NCI-H128 (cell line): Measurements from ENCODE around the gene CORO7.
"Not testable (repeated sequence)": the region's sequence is repeated elsewhere in the genome, so short reads cannot be mapped to it uniquely, and the experiment has no call there.

Experiments used
- DNase-seq: peaks from one replicate; lab custom pipeline; 2025; ENCODE audit not compliant: unreplicated experiment; lab: John Stamatoyannopoulos, UW

Gene CORO7

DNA sequence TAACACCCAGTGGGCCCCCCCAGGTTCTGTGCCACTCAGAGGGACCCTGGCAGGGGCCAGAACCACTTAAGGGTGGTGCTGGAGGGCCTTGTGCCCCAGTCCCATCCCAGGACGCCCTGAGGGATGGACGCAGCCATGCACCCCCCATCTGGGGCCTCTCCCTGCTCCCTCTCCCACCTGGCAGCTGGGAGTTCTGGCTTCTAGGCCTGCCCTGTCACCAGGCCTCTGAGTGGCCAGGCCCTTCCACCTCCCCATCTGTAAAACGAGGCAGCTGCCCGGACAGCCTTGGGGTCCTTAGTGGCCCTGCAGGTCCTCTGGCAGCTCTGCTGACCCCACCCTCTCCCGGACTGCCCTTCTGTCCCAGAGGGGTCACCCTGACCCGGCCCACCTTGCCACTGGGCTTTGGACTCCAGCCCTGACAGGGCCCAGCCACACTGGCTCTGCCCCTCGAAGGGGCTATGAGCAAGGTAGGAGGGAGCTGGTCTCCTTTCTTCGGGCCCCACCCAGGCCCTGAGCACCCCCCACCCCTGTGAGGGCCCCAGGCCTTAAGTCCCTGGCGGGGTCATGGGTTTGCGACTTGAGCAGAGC is 77.6 kb downstream of the CORO7 start:
- DNase-seq, result no peak

GRCh38 chr16:4338125-4338582 is 78.2 kb downstream of the CORO7 start:
- DNase-seq, result no peak

DNA sequence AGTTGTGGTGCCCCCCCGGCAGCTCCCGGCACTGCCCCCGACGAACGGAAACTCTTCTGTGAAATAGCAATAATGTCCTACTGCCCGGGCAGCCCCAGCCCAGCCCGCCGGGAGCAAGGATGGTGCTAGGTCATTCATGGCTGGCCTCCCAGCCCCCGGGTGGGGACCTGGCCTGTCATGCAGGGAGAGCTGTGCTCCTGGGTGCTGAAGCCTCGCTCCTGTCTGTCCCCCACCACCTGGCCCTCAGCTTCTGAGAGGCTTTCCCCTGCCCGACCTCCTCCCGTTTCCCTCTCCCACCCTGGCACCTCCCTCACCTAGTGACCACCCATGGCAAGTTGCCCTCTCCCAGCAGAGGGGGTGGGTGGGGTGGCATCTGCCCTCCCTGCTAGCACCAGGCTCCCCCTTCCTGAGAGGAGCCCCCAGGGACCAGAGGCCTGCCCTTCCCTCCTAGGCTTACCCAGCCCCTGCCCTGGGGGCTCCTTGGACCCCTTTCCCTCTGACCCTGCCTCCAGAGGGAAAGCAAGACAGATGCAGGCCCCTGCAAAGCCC is 78.8 kb downstream of the CORO7 start:
- DNase-seq, result no peak

GRCh38 chr16:4336701-4337539 is 79.5 kb downstream of the CORO7 start:
- DNase-seq, result no peak

DNA sequence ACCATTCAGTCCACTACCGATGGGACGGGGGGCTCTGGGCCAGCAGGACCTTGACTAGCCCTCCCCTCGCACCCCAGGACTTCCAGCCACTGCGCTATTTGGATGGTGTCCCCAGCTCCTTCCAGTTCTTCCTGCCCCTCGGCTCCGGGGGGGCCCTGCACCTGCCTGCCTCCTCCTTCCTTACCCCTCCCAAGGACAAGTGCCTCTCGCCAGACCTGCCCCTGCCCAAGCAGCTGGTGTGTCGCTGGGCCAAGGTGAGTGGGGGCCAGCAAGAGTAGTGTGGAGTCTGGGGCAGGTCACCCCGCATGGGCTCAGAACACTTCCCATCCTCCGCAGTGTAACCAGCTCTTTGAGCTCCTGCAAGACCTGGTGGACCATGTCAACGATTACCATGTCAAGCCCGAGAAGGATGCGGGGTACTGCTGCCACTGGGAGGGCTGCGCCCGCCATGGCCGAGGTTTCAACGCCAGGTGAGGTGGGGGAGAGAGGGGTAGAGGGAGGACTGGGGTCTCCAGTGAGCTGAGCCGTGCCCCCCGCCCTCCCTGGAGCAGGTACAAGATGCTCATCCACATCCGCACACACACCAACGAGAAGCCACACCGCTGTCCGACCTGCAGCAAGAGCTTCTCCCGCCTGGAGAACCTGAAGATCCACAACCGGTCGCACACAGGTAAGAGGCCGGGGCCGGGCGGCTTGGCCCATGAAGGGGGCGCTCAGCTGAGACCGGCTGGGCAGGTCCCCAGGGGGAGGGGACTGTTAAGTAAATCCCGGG is 81.5 kb downstream of the CORO7 start:
- DNase-seq, result no peak

GRCh38 chr16:4333714-4334113 is 82.7 kb downstream of the CORO7 start:
- DNase-seq, result not testable (repeated sequence)

DNA sequence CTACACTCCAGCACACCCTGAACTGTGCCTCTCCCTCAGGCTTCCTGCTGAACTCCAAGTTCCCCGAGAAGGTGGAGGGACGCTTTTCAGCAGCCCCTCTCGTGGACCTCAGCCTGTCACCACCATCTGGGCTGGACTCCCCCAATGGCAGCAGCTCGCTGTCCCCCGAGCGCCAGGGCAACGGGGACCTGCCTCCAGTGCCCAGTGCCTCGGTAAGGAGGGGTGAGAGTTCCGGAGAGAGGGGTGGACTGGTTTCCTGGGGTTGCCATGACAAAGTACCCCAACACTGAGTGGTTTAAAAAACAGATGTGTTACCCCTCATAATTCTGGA is 83.1 kb downstream of the CORO7 start:
- DNase-seq, result no peak

- no peak for DNase-seq
These were observed 83.6 kb downstream of the CORO7 start for GRCh38 chr16:4332623-4333307.

DNA sequence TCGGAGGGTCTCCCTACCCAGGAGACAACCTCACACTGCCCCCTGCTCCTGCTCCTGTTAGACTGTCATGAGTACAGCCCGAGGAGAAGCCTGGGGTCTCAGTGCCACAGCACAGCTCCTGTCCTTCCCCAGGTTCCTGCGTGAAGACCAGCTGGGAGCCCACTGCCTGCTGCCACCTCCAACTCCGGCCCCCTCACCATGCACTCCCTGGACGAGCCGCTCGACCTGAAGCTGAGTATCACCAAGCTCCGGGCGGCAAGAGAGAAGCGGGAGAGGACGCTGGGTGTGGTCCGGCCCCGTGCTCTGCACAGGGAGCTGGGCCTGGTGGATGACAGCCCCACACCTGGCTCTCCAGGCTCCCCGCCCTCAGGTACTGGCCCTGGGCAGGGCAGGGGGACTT is 84.3 kb downstream of the CORO7 start:
- no peak for DNase-seq

DNA sequence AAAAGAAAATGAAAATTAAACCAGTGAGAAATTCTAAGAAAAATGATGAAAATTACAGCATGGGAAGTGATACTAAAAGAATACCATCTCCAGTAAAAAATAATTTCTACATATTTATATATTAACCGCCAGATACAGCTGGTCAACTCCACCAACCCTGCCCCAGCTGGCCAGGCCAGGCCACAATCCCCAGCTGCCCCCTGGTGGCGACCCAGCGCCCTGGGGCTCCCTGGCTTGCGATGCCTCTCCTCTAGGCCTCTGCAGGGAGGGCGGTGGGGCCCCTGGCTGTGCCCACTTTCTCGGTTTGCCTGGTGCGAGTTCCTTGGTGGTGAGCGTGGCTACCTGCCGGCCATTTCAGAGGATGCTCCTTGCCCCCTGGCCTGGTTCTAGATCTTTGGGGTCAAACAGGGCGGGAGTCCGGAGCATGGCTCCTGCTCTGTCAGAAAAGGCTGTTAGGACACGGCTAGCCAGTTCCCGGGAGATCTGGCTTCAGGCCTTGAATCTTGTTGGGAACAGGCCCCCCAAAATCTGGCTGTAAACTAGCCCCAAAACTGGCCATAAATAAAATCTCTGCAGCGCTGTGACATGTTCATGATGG is 86.0 kb downstream of the CORO7 start:
- DNase-seq, result no peak

- no peak for DNase-seq
These were observed 87.3 kb downstream of the CORO7 start for GRCh38 chr16:4328782-4329775.

DNA sequence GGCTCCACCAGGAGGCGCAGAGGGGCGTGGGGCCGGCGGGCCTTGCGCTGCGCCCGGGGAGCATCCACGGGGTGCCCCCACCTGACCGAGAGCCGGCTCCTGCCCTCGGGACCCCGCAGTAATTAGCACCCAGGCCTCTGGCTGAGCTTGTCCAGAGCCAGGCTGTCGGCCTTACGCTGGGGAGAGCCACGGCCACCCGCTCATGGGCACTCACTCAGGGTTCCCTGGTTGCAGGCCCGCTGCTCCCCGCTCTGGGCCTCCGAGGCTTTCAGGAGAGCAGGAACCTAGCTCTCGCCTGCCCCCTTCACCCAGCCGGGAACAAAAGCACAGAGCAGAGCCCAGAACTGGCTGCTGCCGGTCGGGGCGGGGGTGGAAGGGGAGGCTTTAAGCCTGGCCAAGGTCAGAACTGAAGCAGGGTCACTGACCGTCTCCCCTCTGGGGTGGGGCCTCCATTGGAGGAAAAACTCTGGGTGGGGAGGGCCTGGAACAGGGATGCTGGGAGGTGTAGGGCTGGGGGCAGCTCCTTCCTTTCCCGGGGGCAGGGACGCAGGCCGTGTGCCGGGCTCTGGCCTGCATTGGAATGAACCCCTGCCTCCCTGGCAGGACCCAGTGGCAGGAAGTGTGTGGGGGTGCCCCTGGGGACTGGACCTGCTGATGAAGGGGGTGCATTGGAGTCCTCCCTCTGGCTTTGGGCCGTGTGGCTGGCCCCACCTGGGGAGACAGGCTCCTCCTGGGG is 88.2 kb downstream of the CORO7 start:
- no peak for DNase-seq

DNA sequence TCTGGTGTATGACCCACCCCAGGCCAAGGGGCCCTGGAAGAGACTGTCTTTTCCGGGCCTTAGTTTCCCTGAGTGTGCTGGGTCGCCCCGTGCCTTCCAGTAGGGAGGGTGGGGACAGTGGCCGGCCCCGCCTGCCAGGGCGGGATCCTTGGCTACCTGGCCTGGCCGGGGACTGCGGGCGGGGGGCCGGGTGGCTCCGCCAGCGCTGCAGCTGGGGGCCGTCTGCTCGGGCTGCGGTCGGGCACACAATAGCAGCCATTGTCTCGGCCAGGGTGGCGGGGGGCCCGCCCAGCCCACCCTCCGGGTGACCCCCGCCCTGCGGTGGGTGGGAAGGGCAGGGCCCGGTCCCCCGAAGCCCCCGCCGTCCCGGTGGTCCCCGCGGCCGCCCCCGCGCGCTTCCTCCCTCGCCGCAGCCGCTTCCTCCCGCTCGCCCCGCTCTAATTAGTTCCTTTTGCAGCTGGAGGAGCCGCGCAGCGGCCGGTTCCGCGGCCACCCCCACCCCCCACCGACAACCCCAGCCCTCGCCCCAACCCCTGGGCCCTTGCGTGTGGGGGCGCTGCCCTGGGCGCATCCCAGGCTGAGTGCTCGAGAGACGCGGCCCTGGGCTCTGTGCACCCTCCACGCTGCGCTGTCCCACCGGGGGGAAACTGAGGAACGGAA is 88.9 kb downstream of the CORO7 start:
- no peak for DNase-seq

DNA sequence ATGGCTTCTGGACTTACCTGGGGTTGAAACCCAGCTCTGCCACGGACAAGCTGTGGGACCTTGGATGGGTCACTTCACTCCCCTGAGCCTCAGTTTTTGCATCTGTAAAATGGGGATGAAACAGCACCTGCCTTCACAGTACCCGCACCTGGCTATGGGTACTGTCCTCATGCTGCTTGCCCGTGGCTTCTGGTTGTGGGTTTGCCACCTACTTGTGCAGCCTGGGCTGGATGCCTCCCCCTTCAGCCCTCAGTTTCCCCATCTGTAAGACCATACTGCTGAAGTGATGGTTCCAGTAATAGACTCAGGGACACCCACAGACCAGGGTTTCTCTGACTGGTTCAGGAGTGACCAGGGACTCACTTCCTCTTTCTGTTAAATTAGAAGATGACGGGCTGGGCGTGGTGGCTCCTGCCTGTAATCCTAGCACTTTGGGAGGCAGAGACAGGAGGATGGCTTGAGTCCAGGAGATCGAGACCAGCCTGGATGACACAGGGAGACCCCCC is 91.1 kb downstream of the CORO7 start:
- no peak for DNase-seq

GRCh38 chr16:4324492-4325252 is 91.7 kb downstream of the CORO7 start:
- no peak for DNase-seq

GRCh38 chr16:4323845-4324488 is 92.4 kb downstream of the CORO7 start:
- DNase-seq, result no peak
